Measurements from ENCODE around the gene EIF3D. TPM values are rescaled to one million over a fixed set of nuclear protein-coding genes. Genes with fewer than 3 reads are reported as not detected.

EIF3D gene
- total and polyA plus RNA-seq, 9 of the 15 experiments (the other 6 are each of a cell fraction or from before 2014, with no cell fraction given): 191 to 422 (median 279) TPM

DNA sequence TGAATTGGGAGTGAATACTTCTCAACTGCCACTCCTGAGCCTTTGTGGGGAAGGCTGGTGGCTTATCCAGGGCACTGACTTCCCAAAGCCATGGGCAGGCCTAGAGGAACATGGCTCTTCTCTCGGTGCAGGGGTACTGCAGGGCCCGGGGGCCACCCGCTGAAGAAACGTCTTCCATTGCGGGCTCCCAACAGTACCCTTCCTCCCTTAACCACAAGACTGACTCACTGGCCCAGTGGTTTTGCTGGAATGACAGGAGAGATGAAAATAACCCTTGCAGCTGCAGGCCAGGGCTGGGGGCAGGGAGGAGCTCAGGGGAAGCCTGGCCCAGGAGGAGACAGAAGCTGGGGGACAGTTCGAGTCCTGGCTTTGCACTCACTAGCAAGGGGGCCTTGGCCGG, 61.0 kb downstream of the EIF3D start (continued):
- no peak for TF ChIP-seq ZNF146 (CRISPR knock-in tag; IDR thresholded peaks at IDR 0.05; ENCODE audit: unreplicated experiment)
- TF ChIP-seq CREM (IDR thresholded peaks at IDR 0.05; ENCODE audit: low read depth): peak; percentile 48
- TF ChIP-seq NCOA6 (IDR thresholded peaks at IDR 0.05): no peak
- peak; percentile 79 for TF ChIP-seq ARID1B (IDR thresholded peaks at IDR 0.05)
- 0 out of 2 replicates have a peak, but pooled peaks have one; percentile 25 for TF ChIP-seq GABPB1 (CRISPR knock-in tag; IDR thresholded peaks at IDR 0.05)
- TF ChIP-seq ZNF121 (CRISPR knock-in tag; conservative IDR thresholded peaks at IDR 0.05): no peak
- TF ChIP-seq GTF2E2 (tag; IDR thresholded peaks at IDR 0.05): 0 out of 2 replicates have a peak, but pooled peaks have one; percentile 46
- TF ChIP-seq SMARCE1 (IDR thresholded peaks at IDR 0.05): peak; percentile 85
- TF ChIP-seq NR1H2 (CRISPR knock-in tag; IDR thresholded peaks at IDR 0.05): no peak
- peak; percentile 94 for TF ChIP-seq TFAP4 (CRISPR knock-in tag; IDR thresholded peaks at IDR 0.05; ENCODE audit: borderline replicate concordance)
- TF ChIP-seq JUN (IDR thresholded peaks at IDR 0.05; ENCODE audit: borderline replicate concordance, low read depth, low read length): peak; percentile 83
- peak; percentile 63; the same call in 1 of the 2 replicates for TF ChIP-seq JUN (CRISPR knock-in tag; IDR thresholded peaks at IDR 0.05; ENCODE audit: borderline replicate concordance)
- TF ChIP-seq, protein P1, sequence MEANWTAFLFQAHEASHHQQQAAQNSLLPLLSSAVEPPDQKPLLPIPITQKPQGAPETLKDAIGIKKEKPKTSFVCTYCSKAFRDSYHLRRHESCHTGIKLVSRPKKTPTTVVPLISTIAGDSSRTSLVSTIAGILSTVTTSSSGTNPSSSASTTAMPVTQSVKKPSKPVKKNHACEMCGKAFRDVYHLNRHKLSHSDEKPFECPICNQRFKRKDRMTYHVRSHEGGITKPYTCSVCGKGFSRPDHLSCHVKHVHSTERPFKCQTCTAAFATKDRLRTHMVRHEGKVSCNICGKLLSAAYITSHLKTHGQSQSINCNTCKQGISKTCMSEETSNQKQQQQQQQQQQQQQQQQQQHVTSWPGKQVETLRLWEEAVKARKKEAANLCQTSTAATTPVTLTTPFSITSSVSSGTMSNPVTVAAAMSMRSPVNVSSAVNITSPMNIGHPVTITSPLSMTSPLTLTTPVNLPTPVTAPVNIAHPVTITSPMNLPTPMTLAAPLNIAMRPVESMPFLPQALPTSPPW (CRISPR knock-in tag; IDR thresholded peaks at IDR 0.05): peak; percentile 75
- TF ChIP-seq, protein P2, sequence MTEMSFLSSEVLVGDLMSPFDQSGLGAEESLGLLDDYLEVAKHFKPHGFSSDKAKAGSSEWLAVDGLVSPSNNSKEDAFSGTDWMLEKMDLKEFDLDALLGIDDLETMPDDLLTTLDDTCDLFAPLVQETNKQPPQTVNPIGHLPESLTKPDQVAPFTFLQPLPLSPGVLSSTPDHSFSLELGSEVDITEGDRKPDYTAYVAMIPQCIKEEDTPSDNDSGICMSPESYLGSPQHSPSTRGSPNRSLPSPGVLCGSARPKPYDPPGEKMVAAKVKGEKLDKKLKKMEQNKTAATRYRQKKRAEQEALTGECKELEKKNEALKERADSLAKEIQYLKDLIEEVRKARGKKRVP (CRISPR knock-in tag; IDR thresholded peaks at IDR 0.05): 0 out of 2 replicates have a peak, but pooled peaks have one; percentile 23
- TF ChIP-seq KDM1A (IDR thresholded peaks at IDR 0.05): peak in 1 of 2 experiments; percentile 32; a peak in 1 of 4 replicates
- peak; percentile 79 for TF ChIP-seq KLF16 (IDR thresholded peaks at IDR 0.05)
- TF ChIP-seq ZBTB17 (CRISPR knock-in tag; IDR thresholded peaks at IDR 0.05): 0 out of 2 replicates have a peak, but pooled peaks have one; percentile 32
- peak; percentile 36; the same call in 1 of the 2 replicates for TF ChIP-seq POLR2AphosphoS5 (IDR thresholded peaks at IDR 0.05; ENCODE audit: control insufficient read depth, insufficient read depth, low read depth, low read length)
- peak; percentile 24 for TF ChIP-seq MEIS2 (IDR thresholded peaks at IDR 0.05; ENCODE audit: partially characterized antibody)
- TF ChIP-seq DPF2 (IDR thresholded peaks at IDR 0.05): peak; percentile 73
- peak; percentile 70; the same call in 1 of the 2 replicates for TF ChIP-seq SMARCA4 (IDR thresholded peaks at IDR 0.05)
- peak; percentile 96 for TF ChIP-seq FOSL1 (tag; conservative IDR thresholded peaks at IDR 0.05)
- no peak for TF ChIP-seq NR2C2 (CRISPR knock-in tag; IDR thresholded peaks at IDR 0.05)
- TF ChIP-seq NR2C2 (tag; IDR thresholded peaks at IDR 0.05): peak; percentile 14; the same call in 1 of the 2 replicates
- TF ChIP-seq KLF1 (tag; IDR thresholded peaks at IDR 0.05): no peak
- no peak for TF ChIP-seq HNRNPL (IDR thresholded peaks at IDR 0.05; ENCODE audit: low read depth, low read length)

All from K562 (cell line).